NCI-H82 treated with DMSO at 0.1 percent for 48 hours (cell line): ENCODE measurements around the gene FBXO8.
"Not testable (repeated sequence)": the region's sequence is repeated elsewhere in the genome, so short reads cannot be mapped to it uniquely, and the experiment has no call there.

ENCODE experiments used
- DNase-seq: peaks from one replicate; lab custom pipeline; 2025; ENCODE audit not compliant: unreplicated experiment; lab: John Stamatoyannopoulos, UW

FBXO8 gene

GRCh38 chr4:174283507-174284471, at the start of gene FBXO8, which contains the start of gene CEP44:
Gene FBXO8 (minus strand): TSS chr4:174283667. CDS start chr4:174263092, 20,575 bp downstream.
Gene CEP44 (plus strand): TSS chr4:174283911. CDS start chr4:174299122, 15,211 bp downstream.
- peak; percentile 43 for DNase-seq

GRCh38 chr4:174332741-174333493, 49.5 kb upstream of the FBXO8 start:
- no peak for DNase-seq

GRCh38 chr4:174324725-174325124, 41.3 kb upstream of the FBXO8 start:
- no peak for DNase-seq

GRCh38 chr4:174324236-174324635, 40.8 kb upstream of the FBXO8 start:
- DNase-seq: no peak

- DNase-seq: no peak
Measured at GRCh38 chr4:174320494-174321199, 37.2 kb upstream of the FBXO8 start.

GRCh38 chr4:174318829-174319764, 35.6 kb upstream of the FBXO8 start:
- DNase-seq: no peak

GRCh38 chr4:174317531-174317930, 34.1 kb upstream of the FBXO8 start:
- DNase-seq: no peak

GRCh38 chr4:174316954-174317353, 33.5 kb upstream of the FBXO8 start:
- no peak for DNase-seq

- DNase-seq: no peak
Measured at GRCh38 chr4:174316546-174316945, 33.1 kb upstream of the FBXO8 start.

GRCh38 chr4:174314770-174315169, 31.3 kb upstream of the FBXO8 start:
- DNase-seq: peak; percentile 36

GRCh38 chr4:174314274-174314673, 30.8 kb upstream of the FBXO8 start:
- no peak for DNase-seq

GRCh38 chr4:174312993-174313392, 29.5 kb upstream of the FBXO8 start:
- no peak for DNase-seq

- no peak for DNase-seq
Measured at GRCh38 chr4:174307694-174308093, 24.2 kb upstream of the FBXO8 start.

- DNase-seq: no peak
Measured at GRCh38 chr4:174305961-174306360, 22.5 kb upstream of the FBXO8 start.

GRCh38 chr4:174304664-174305063, 21.2 kb upstream of the FBXO8 start:
- no peak for DNase-seq

- DNase-seq: no peak
Measured at GRCh38 chr4:174303687-174304086, 20.2 kb upstream of the FBXO8 start.

- not testable (repeated sequence) for DNase-seq
Measured at GRCh38 chr4:174295142-174295541, 11.7 kb upstream of the FBXO8 start.

- not testable (repeated sequence) for DNase-seq
Measured at GRCh38 chr4:174294641-174295040, 11.2 kb upstream of the FBXO8 start.

- no peak for DNase-seq
Measured at GRCh38 chr4:174292473-174292872, 9.0 kb upstream of the FBXO8 start.

- no peak for DNase-seq
Measured at GRCh38 chr4:174286870-174287269, 3.4 kb upstream of the FBXO8 start.
